Body of pancreas (tissue), 4 donors: Measurements from ENCODE around the gene PPARA. TPM values are rescaled to one million over a fixed set of nuclear protein-coding genes. Genes with fewer than 3 reads are reported as not detected.
A peak's percentile ranks its signal among the peaks of the same experiment; 100 is the strongest.

Experiments
- ATAC-seq: fragments of 150-250 bp; one replicate; pipeline ENCODE4 v1.9.1; 2016
- DNase-seq, 4 donors: peaks; one replicate each; pipeline ENCODE4 v3.0.0-alpha.2; 2019
- H3K27ac ChIP-seq, 4 donors: fragments of 200-600 bp; sonication (generic); 1 replicate in 3 of 4; 2 replicates in 1 of 4; pipeline versions ENCODE4 v1.5.1 to v1.6.1; 2016 to 2019; ENCODE audit warnings: mild to moderate bottlenecking in 1 of 4, mixed read lengths in 1 of 4, moderate library complexity in 1 of 4
- H3K27me3 ChIP-seq, 2 donors: fragments of 200-600 bp; sonication (generic); one replicate each; pipeline ENCODE4 v1.6.0; 2016; ENCODE audit warnings: mild to moderate bottlenecking in 1 of 2
- H3K36me3 ChIP-seq, 2 donors: fragments of 200-600 bp; sonication (generic); replicated peaks in 1 of 2; 2 replicates each; pipeline ENCODE4 v1.5.1; 2016; ENCODE audit warnings: low read depth in 2 of 2; ENCODE audit not compliant: insufficient read depth in 1 of 2
- H3K4me1 ChIP-seq: fragments of 200-600 bp; sonication (generic); one replicate; pipeline ENCODE4 v1.6.0; 2016
- H3K4me3 ChIP-seq, 2 donors: fragments of 200-600 bp; sonication (generic); 1 replicate in 1 of 2; 2 replicates in 1 of 2; pipeline ENCODE4 v1.5.1; 2016 to 2019
- H3K9me3 ChIP-seq, 3 donors: fragments of 200-600 bp; sonication (generic); 1 replicate in 2 of 3; 2 replicates in 1 of 3; pipeline ENCODE4 v1.5.1; 2016
- CTCF ChIP-seq, 7 experiments: fragments of 450-650 bp in 4 of 7; fragments of 200-600 bp in 3 of 7; sonication (generic) in 3 of 7; IDR thresholded peaks; one replicate each; pipeline ENCODE4 v1.5.1; 2016 to 2019; ENCODE audit warnings: antibody characterized with exemption in 7 of 7
- POLR2A ChIP-seq, 3 donors: fragments of 450-650 bp; IDR thresholded peaks; one replicate each; pipeline ENCODE4 v1.6.1; 2016; ENCODE audit warnings: antibody characterized with exemption in 3 of 3, mild to moderate bottlenecking in 2 of 3
- WGBS, 2 donors: methylation state at CpG; one replicate each; pipeline ENCODE4 v1.1.5; 2017; 5-methylcytosine and 5-hydroxymethylcytosine counted together
- intact Hi-C: fragments of 100-400 bp; cut with DNase I; formaldehyde crosslinking; loops from one replicate; pipeline ENCODE4 v1.15.1; 2023
- total RNA-seq, 2 donors: library from RNA; depleted of rRNA; stranded (reverse); fragments of >200 nt; gene quantifications; one replicate each; pipeline ENCODE4 v1.1.0, GENCODE V29; 2016

PPARA gene
- total RNA-seq, 2 donors from 2014 or later, result 15.8 to 19.8 TPM

- Histone ChIP-seq H3K4me3 (no peak overlapping the region), H3K27ac (peak overlapping the region; percentile 91 to 98 (median 96)), H3K9me3 (no peaks in the 10 kb centered on the region), H3K4me1 (peaks cover 98% of the 10 kb centered on the region), H3K27me3 (no peaks in the 10 kb centered on the region), H3K36me3 (peaks cover 6% of the 10 kb centered on the region in 2 donors)
- TF ChIP-seq POLR2A (IDR thresholded peaks at IDR 0.05) (no peak), CTCF (IDR thresholded peaks at IDR 0.05) (no peak)
- peak in 1 of 4 donors; percentile 49 for DNase-seq
- ATAC-seq, result no peak
- intact Hi-C loops, result no loop called here
- whole genome bisulfite sequencing, 2 donors, result 10 to 29% methylated on average over 5 to 19 of the region's 19 CpGs
These were observed 43.9 kb upstream of the PPARA start for GRCh38 chr22:46106279-46107022.

GRCh38 chr22:46107089-46107664, 43.1 kb upstream of the PPARA start:
- Histone ChIP-seq H3K27ac (peak overlapping the region; percentile 91 to 98 (median 96)), H3K4me1 (peaks cover 97% of the 10 kb centered on the region), H3K36me3 (peaks cover 6 to 8% of the 10 kb centered on the region in 2 donors), H3K9me3 (no peaks in the 10 kb centered on the region), H3K27me3 (no peaks in the 10 kb centered on the region), H3K4me3 (no peak overlapping the region)
- ATAC-seq (peak; percentile 69), DNase-seq (peak; percentile 90 to 96 (median 94))
- TF ChIP-seq POLR2A (IDR thresholded peaks at IDR 0.05), result peak in 2 of 3 donors; percentile 45 to 46
- no peak for TF ChIP-seq CTCF (IDR thresholded peaks at IDR 0.05)
- intact Hi-C loops, result no loop called here
- WGBS, 2 donors, result 22 to 26% methylated on average over 10 to 35 of the region's 35 CpGs

- Histone ChIP-seq H3K4me3 (no peak overlapping the region), H3K27ac (peak overlapping the region; percentile 91 to 98 (median 96)), H3K36me3 (peaks cover 8 to 9% of the 10 kb centered on the region in 2 donors), H3K27me3 (no peaks in the 10 kb centered on the region), H3K9me3 (no peaks in the 10 kb centered on the region), H3K4me1 (peaks cover 96% of the 10 kb centered on the region)
- peak in 1 of 4 donors; percentile 52 for DNase-seq
- no peak for ATAC-seq
- TF ChIP-seq CTCF (IDR thresholded peaks at IDR 0.05) (no peak), POLR2A (IDR thresholded peaks at IDR 0.05) (no peak)
- WGBS, 2 donors, result 44 to 58% methylated on average over 11 to 22 of the region's 22 CpGs
- intact Hi-C loops, result no loop called here
These were observed 42.4 kb upstream of the PPARA start for GRCh38 chr22:46107753-46108563.

GRCh38 chr22:46108564-46109473, 41.5 kb upstream of the PPARA start:
- Histone ChIP-seq H3K27ac (peak overlapping the region; percentile 91 to 98 (median 96)), H3K4me3 (no peak overlapping the region), H3K4me1 (peaks cover 96% of the 10 kb centered on the region), H3K36me3 (peaks cover 9 to 13% of the 10 kb centered on the region in 2 donors), H3K27me3 (no peaks in the 10 kb centered on the region), H3K9me3 (no peaks in the 10 kb centered on the region)
- DNase-seq (peak; percentile 72 to 86 (median 80)), ATAC-seq (peak; percentile 11)
- intact Hi-C loops, result no loop called here
- TF ChIP-seq CTCF (IDR thresholded peaks at IDR 0.05) (peak in 1 of 7 experiments; percentile 6), POLR2A (IDR thresholded peaks at IDR 0.05) (no peak)
- 20 to 32% methylated on average over 4 to 20 of the region's 20 CpGs for WGBS, 2 donors
